ENCODE results near the gene ASTN1.

ASTN1 gene

GRCh38 chr1:177170756-177171535, 6.4 kb upstream of the ASTN1 start, which contains the start of gene BRINP2:
Gene BRINP2 (plus strand): TSS chr1:177170958. CDS start chr1:177229877, 58,919 bp downstream.
- Histone ChIP-seq H3K4me3 (ENCODE audit: low read depth in 1 of 5, low read length in 5 of 5) (peak within 1 kb of the TSS; percentile 43 to 65 (median 51)), H3K9ac (ENCODE audit: low read length in 5 of 5) (no peak within 1 kb of the TSS), H3K36me3 (ENCODE audit: control insufficient read depth in 5 of 5, insufficient read depth in 5 of 5, low read length in 5 of 5) (no peaks in the 10 kb centered on the region), H3K27me3 (ENCODE audit: control insufficient read depth in 5 of 5, insufficient read depth in 4 of 5, low read length in 5 of 5) (peaks cover under 1 to 34% (median 19%) of the 10 kb centered on the region in 5 donors), H3K27ac (ENCODE audit: low read depth, low read length) (no peak within 1 kb of the TSS), H3K4me1 (ENCODE audit: control insufficient read depth in 5 of 5, insufficient read depth in 5 of 5, low read length in 5 of 5) (peaks cover 0 to 37% (median 22%) of the 10 kb centered on the region in 5 donors), H3K9me3 (ENCODE audit: control insufficient read depth in 5 of 5, low read length in 5 of 5) (no peaks in the 10 kb centered on the region)

- Histone ChIP-seq H3K4me3 (ENCODE audit: low read depth in 1 of 5, low read length in 5 of 5) (no peak overlapping the region), H3K27me3 (ENCODE audit: control insufficient read depth in 5 of 5, insufficient read depth in 4 of 5, low read length in 5 of 5) (peaks cover 19 to 50% (median 29%) of the 10 kb centered on the region in 5 donors), H3K4me1 (ENCODE audit: control insufficient read depth in 5 of 5, insufficient read depth in 5 of 5, low read length in 5 of 5) (peaks cover 0 to 11% (median 6%) of the 10 kb centered on the region in 5 donors), H3K9me3 (ENCODE audit: control insufficient read depth in 5 of 5, low read length in 5 of 5) (no peaks in the 10 kb centered on the region), H3K27ac (ENCODE audit: low read depth, low read length) (no peak overlapping the region), H3K36me3 (ENCODE audit: control insufficient read depth in 5 of 5, insufficient read depth in 5 of 5, low read length in 5 of 5) (no peaks in the 10 kb centered on the region), H3K9ac (ENCODE audit: low read length in 5 of 5) (no peak overlapping the region)
Measured at GRCh38 chr1:177165069-177165439, 542 bp upstream of the ASTN1 start.

- peaks cover 0 to 11% (median 6%) of the 10 kb centered on the region in 5 donors for H3K4me1 ChIP-seq (ENCODE audit: control insufficient read depth in 5 of 5, insufficient read depth in 5 of 5, low read length in 5 of 5)
- H3K9ac ChIP-seq (ENCODE audit: low read length in 5 of 5) = no peak overlapping the region
- peak overlapping the region in 4 of 5 donors; percentile 20 to 50 (median 49) for H3K4me3 ChIP-seq (ENCODE audit: low read depth in 1 of 5, low read length in 5 of 5)
- H3K9me3 ChIP-seq (ENCODE audit: control insufficient read depth in 5 of 5, low read length in 5 of 5) = no peaks in the 10 kb centered on the region
- no peaks in the 10 kb centered on the region for H3K36me3 ChIP-seq (ENCODE audit: control insufficient read depth in 5 of 5, insufficient read depth in 5 of 5, low read length in 5 of 5)
- H3K27me3 ChIP-seq (ENCODE audit: control insufficient read depth in 5 of 5, insufficient read depth in 4 of 5, low read length in 5 of 5) = peaks cover 19 to 42% (median 29%) of the 10 kb centered on the region in 5 donors
- no peak overlapping the region for H3K27ac ChIP-seq (ENCODE audit: low read depth, low read length)
Measured at GRCh38 chr1:177163844-177164379, 600 bp downstream of the ASTN1 start.

- Histone ChIP-seq H3K9ac (ENCODE audit: low read length in 5 of 5) (no peak overlapping the region), H3K4me3 (ENCODE audit: low read depth in 1 of 5, low read length in 5 of 5) (no peak overlapping the region), H3K36me3 (ENCODE audit: control insufficient read depth in 5 of 5, insufficient read depth in 5 of 5, low read length in 5 of 5) (no peaks in the 10 kb centered on the region), H3K9me3 (ENCODE audit: control insufficient read depth in 5 of 5, low read length in 5 of 5) (no peaks in the 10 kb centered on the region), H3K27me3 (ENCODE audit: control insufficient read depth in 5 of 5, insufficient read depth in 4 of 5, low read length in 5 of 5) (peaks cover 19 to 39% (median 28%) of the 10 kb centered on the region in 5 donors), H3K4me1 (ENCODE audit: control insufficient read depth in 5 of 5, insufficient read depth in 5 of 5, low read length in 5 of 5) (peaks cover 0 to 11% (median 6%) of the 10 kb centered on the region in 5 donors), H3K27ac (ENCODE audit: low read depth, low read length) (no peak overlapping the region)
Measured at GRCh38 chr1:177162243-177162642, 2.3 kb downstream of the ASTN1 start.

GRCh38 chr1:177146499-177146898, 18.0 kb downstream of the ASTN1 start:
- Histone ChIP-seq H3K9me3 (ENCODE audit: control insufficient read depth in 5 of 5, low read length in 5 of 5) (no peaks in the 10 kb centered on the region), H3K4me3 (ENCODE audit: low read depth in 1 of 5, low read length in 5 of 5) (no peak overlapping the region), H3K9ac (ENCODE audit: low read length in 5 of 5) (no peak overlapping the region), H3K27ac (ENCODE audit: low read depth, low read length) (no peak overlapping the region), H3K27me3 (ENCODE audit: control insufficient read depth in 5 of 5, insufficient read depth in 4 of 5, low read length in 5 of 5) (no peaks in the 10 kb centered on the region), H3K4me1 (ENCODE audit: control insufficient read depth in 5 of 5, insufficient read depth in 5 of 5, low read length in 5 of 5) (peaks cover 4 to 22% (median 14%) of the 10 kb centered on the region in 5 donors), H3K36me3 (ENCODE audit: control insufficient read depth in 5 of 5, insufficient read depth in 5 of 5, low read length in 5 of 5) (no peaks in the 10 kb centered on the region)

- H3K27me3 ChIP-seq (ENCODE audit: control insufficient read depth in 5 of 5, insufficient read depth in 4 of 5, low read length in 5 of 5) = no peaks in the 10 kb centered on the region
- H3K4me3 ChIP-seq (ENCODE audit: low read depth in 1 of 5, low read length in 5 of 5) = no peak overlapping the region
- H3K27ac ChIP-seq (ENCODE audit: low read depth, low read length) = no peak overlapping the region
- H3K4me1 ChIP-seq (ENCODE audit: control insufficient read depth in 5 of 5, insufficient read depth in 5 of 5, low read length in 5 of 5) = peaks cover 4 to 22% (median 14%) of the 10 kb centered on the region in 5 donors
- H3K9ac ChIP-seq (ENCODE audit: low read length in 5 of 5) = no peak overlapping the region
- H3K36me3 ChIP-seq (ENCODE audit: control insufficient read depth in 5 of 5, insufficient read depth in 5 of 5, low read length in 5 of 5) = no peaks in the 10 kb centered on the region
- no peaks in the 10 kb centered on the region for H3K9me3 ChIP-seq (ENCODE audit: control insufficient read depth in 5 of 5, low read length in 5 of 5)
Measured at GRCh38 chr1:177145106-177146070, 19.1 kb downstream of the ASTN1 start.

GRCh38 chr1:177142791-177143271, 21.7 kb downstream of the ASTN1 start:
- no peak overlapping the region for H3K4me3 ChIP-seq (ENCODE audit: low read depth in 1 of 5, low read length in 5 of 5)
- H3K27ac ChIP-seq (ENCODE audit: low read depth, low read length) = no peak overlapping the region
- peaks cover 4 to 22% (median 14%) of the 10 kb centered on the region in 5 donors for H3K4me1 ChIP-seq (ENCODE audit: control insufficient read depth in 5 of 5, insufficient read depth in 5 of 5, low read length in 5 of 5)
- no peaks in the 10 kb centered on the region for H3K27me3 ChIP-seq (ENCODE audit: control insufficient read depth in 5 of 5, insufficient read depth in 4 of 5, low read length in 5 of 5)
- no peak overlapping the region for H3K9ac ChIP-seq (ENCODE audit: low read length in 5 of 5)
- H3K36me3 ChIP-seq (ENCODE audit: control insufficient read depth in 5 of 5, insufficient read depth in 5 of 5, low read length in 5 of 5) = no peaks in the 10 kb centered on the region
- H3K9me3 ChIP-seq (ENCODE audit: control insufficient read depth in 5 of 5, low read length in 5 of 5) = no peaks in the 10 kb centered on the region

- Histone ChIP-seq H3K4me1 (ENCODE audit: control insufficient read depth in 5 of 5, insufficient read depth in 5 of 5, low read length in 5 of 5) (peaks cover 4 to 22% (median 14%) of the 10 kb centered on the region in 5 donors), H3K4me3 (ENCODE audit: low read depth in 1 of 5, low read length in 5 of 5) (no peak overlapping the region), H3K27me3 (ENCODE audit: control insufficient read depth in 5 of 5, insufficient read depth in 4 of 5, low read length in 5 of 5) (no peaks in the 10 kb centered on the region), H3K9me3 (ENCODE audit: control insufficient read depth in 5 of 5, low read length in 5 of 5) (no peaks in the 10 kb centered on the region), H3K27ac (ENCODE audit: low read depth, low read length) (no peak overlapping the region), H3K9ac (ENCODE audit: low read length in 5 of 5) (no peak overlapping the region), H3K36me3 (ENCODE audit: control insufficient read depth in 5 of 5, insufficient read depth in 5 of 5, low read length in 5 of 5) (no peaks in the 10 kb centered on the region)
Measured at GRCh38 chr1:177142010-177142409, 22.5 kb downstream of the ASTN1 start.

GRCh38 chr1:177138347-177138746, 26.2 kb downstream of the ASTN1 start:
- Histone ChIP-seq H3K4me3 (ENCODE audit: low read depth in 1 of 5, low read length in 5 of 5) (no peak overlapping the region), H3K4me1 (ENCODE audit: control insufficient read depth in 5 of 5, insufficient read depth in 5 of 5, low read length in 5 of 5) (no peaks in the 10 kb centered on the region), H3K27me3 (ENCODE audit: control insufficient read depth in 5 of 5, insufficient read depth in 4 of 5, low read length in 5 of 5) (no peaks in the 10 kb centered on the region), H3K36me3 (ENCODE audit: control insufficient read depth in 5 of 5, insufficient read depth in 5 of 5, low read length in 5 of 5) (no peaks in the 10 kb centered on the region), H3K27ac (ENCODE audit: low read depth, low read length) (no peak overlapping the region), H3K9me3 (ENCODE audit: control insufficient read depth in 5 of 5, low read length in 5 of 5) (no peaks in the 10 kb centered on the region), H3K9ac (ENCODE audit: low read length in 5 of 5) (no peak overlapping the region)

All from subcutaneous abdominal adipose tissue (tissue), 5 donors.